Measurements from ENCODE around the gene REG3A. TPM values are rescaled to one million over a fixed set of nuclear protein-coding genes. Genes with fewer than 3 reads are reported as not detected.

The REG3A gene
- total and polyA plus RNA-seq, 2 of the 8 experiments (the other 6 are each of a cell fraction or from before 2014, with no cell fraction given), result not detected

- H3K56ac ChIP-seq (replicated peaks; ENCODE audit: insufficient read length, low read depth, low read length), result no peak overlapping the region
- 86% methylated on average over 1 of the region's 1 CpG; no CpG with 5 or more reads in 1 of the 2 experiments for WGBS, 2 experiments (ENCODE audit: extremely low coverage in 1 of 2, insufficient coverage in 1 of 2, insufficient read length in 1 of 2, insufficient replicate concordance in 2 of 2, low coverage in 1 of 2, low lambda C conversion rate in 2 of 2, missing lambda C conversion rate in 1 of 2)
- no peak overlapping the region for H2BK15ac ChIP-seq (ENCODE audit: low read length)
- H3K9me3 ChIP-seq (ENCODE audit: insufficient read depth in 2 of 2, low read depth in 1 of 2, low read length in 1 of 2), result no peaks in the 10 kb centered on the region
- H4K20me1 ChIP-seq (replicated peaks in 1 of 2; ENCODE audit: control insufficient read depth in 1 of 2, insufficient read depth in 2 of 2, low read length in 2 of 2), result no peaks in the 10 kb centered on the region
- no peak for DNase-seq (ENCODE audit: low read depth in 1 of 2, low spot score in 2 of 2)
- H2BK20ac ChIP-seq (ENCODE audit: low read length), result no peak overlapping the region
- H3K27ac ChIP-seq (ENCODE audit: low read depth, low read length), result no peak overlapping the region
- H3K79me1 ChIP-seq (ENCODE audit: low read depth, low read length), result no peaks in the 10 kb centered on the region
- H3K4me1 ChIP-seq (replicated peaks in 1 of 4; ENCODE audit: control insufficient read depth in 3 of 4, insufficient read depth in 4 of 4, low read length in 3 of 4), result no peaks in the 10 kb centered on the region
- no peak overlapping the region for H3K4ac ChIP-seq (replicated peaks; ENCODE audit: insufficient read length, low read depth, low read length)
- no peak for TF ChIP-seq E2F6 (IDR thresholded peaks at IDR 0.05)
- TF ChIP-seq KDM4A (IDR thresholded peaks at IDR 0.05; ENCODE audit: low read depth, low read length, severe bottlenecking), result no peak
- no peak for TF ChIP-seq RFX5 (IDR thresholded peaks at IDR 0.05; ENCODE audit: borderline replicate concordance, low read depth, low read length)
- TF ChIP-seq CHD1 (IDR thresholded peaks at IDR 0.05; ENCODE audit: low read depth, low read length), result no peak
- no peak for TF ChIP-seq SIX5 (IDR thresholded peaks at IDR 0.05; ENCODE audit: low read depth, low read length)
- no peak for TF ChIP-seq CHD2 (IDR thresholded peaks at IDR 0.05; ENCODE audit: low read length)
- TF ChIP-seq ASH2L (IDR thresholded peaks at IDR 0.05; ENCODE audit: low read length), result no peak
- TF ChIP-seq EGR1 (IDR thresholded peaks at IDR 0.05; ENCODE audit: borderline replicate concordance, low read depth, low read length), result no peak
- H4K91ac ChIP-seq (replicated peaks; ENCODE audit: insufficient read length, low read length), result no peak overlapping the region
- no peak overlapping the region for H4K8ac ChIP-seq (ENCODE audit: extremely low read depth, insufficient read depth, low read length)
- H3K18ac ChIP-seq (ENCODE audit: extremely low read depth, low read length), result no peak overlapping the region
- H3K36me3 ChIP-seq (ENCODE audit: control insufficient read depth in 2 of 4, insufficient read depth in 4 of 4, low read length in 3 of 4), result no peaks in the 10 kb centered on the region
- no peak overlapping the region for H2BK5ac ChIP-seq (ENCODE audit: low read depth, low read length)
- no peak overlapping the region for H2BK120ac ChIP-seq (replicated peaks; ENCODE audit: low read depth, low read length)
- FAIRE-seq, result no peak
- no peak overlapping the region for H2AK5ac ChIP-seq (ENCODE audit: low read depth, low read length)
- H4K5ac ChIP-seq (ENCODE audit: insufficient read length, low read depth, low read length), result no peak overlapping the region
- POLR2A ChIA-PET (ENCODE audit: partially characterized antibody), result no interaction called here
- no peaks in the 10 kb centered on the region for H3K23me2 ChIP-seq (ENCODE audit: low read depth, low read length)
- peaks cover 0 to 24% (median 13%) of the 10 kb centered on the region in 4 experiments; a peak in 6 of 7 replicates for H3K27me3 ChIP-seq (replicated peaks in 1 of 4; ENCODE audit: control insufficient read depth in 3 of 4, extremely low read depth in 1 of 4, insufficient read depth in 3 of 4, low read length in 3 of 4)
- no peaks in the 10 kb centered on the region for H3K79me2 ChIP-seq (ENCODE audit: control insufficient read depth in 1 of 2, insufficient read depth in 2 of 2, low read length in 2 of 2)
- no peak overlapping the region for H2BK12ac ChIP-seq (ENCODE audit: low read depth, low read length)
- no peak overlapping the region for H2AFZ ChIP-seq (ENCODE audit: low read length)
- no peak overlapping the region for H3K4me2 ChIP-seq (ENCODE audit: insufficient read depth in 1 of 2, low read depth in 2 of 2, low read length in 2 of 2)
- no peak overlapping the region for H3K23ac ChIP-seq (ENCODE audit: insufficient read length)
- no peak overlapping the region for H3K14ac ChIP-seq (ENCODE audit: insufficient read length)
- CTCF ChIA-PET (ENCODE audit: partially characterized antibody), result interaction anchor here (1.0 to 1.2 kb wide), 3 partner anchors 9 to 20 kb away, joined by 3 read pairs; no protein-coding TSS in a partner anchor
- no peak overlapping the region for H3K4me3 ChIP-seq (ENCODE audit: extremely low read depth in 1 of 4, insufficient read depth in 2 of 4, low read depth in 3 of 4, low read length in 4 of 4)
- H3K9ac ChIP-seq (replicated peaks in 1 of 4; ENCODE audit: extremely low read depth in 1 of 4, low read depth in 3 of 4, low read length in 3 of 4), result no peak overlapping the region
These were observed 31.5 kb upstream of the REG3A start for GRCh38 chr2:79191081-79191480.

Data from H1 (cell line).